ENCODE measurements around the gene TXNRD1. TPM values are rescaled to one million over a fixed set of nuclear protein-coding genes. Genes with fewer than 3 reads are reported as not detected.

Gene TXNRD1
- total and polyA plus RNA-seq, 10 donors: 13.7 to 107 (median 56.8) TPM

GRCh38 chr12:104309446-104309993 is 93.9 kb downstream of the TXNRD1 start:
- intact Hi-C loops (cut with DNase I; ENCODE audit: low total_unique reads): no loop called here
- 89 to 98% (median 96%) methylated on average over 4 of the region's 4 CpGs for WGBS, 5 donors
- no peak for TF ChIP-seq POLR2AphosphoS5 (IDR thresholded peaks at IDR 0.05)
- no peak for TF ChIP-seq POLR2A (IDR thresholded peaks at IDR 0.05)
- TF ChIP-seq CTCF (IDR thresholded peaks at IDR 0.05 in 8 of 11, conservative IDR thresholded peaks at IDR 0.05 in 3 of 11): no peak
- Histone ChIP-seq H3K36me3 (peaks cover 6 to 78% (median 29%) of the 10 kb centered on the region in 6 donors), H3K4me3 (no peak overlapping the region), H3K27me3 (replicated peaks in 1 of 7) (no peaks in the 10 kb centered on the region), H3K27ac (no peak overlapping the region), H3K4me1 (peaks cover 5 to 33% (median 27%) of the 10 kb centered on the region in 6 donors), H3K9me3 (no peaks in the 10 kb centered on the region)
- no peak for DNase-seq

- intact Hi-C loops (cut with DNase I; ENCODE audit: low total_unique reads): no loop called here
- Histone ChIP-seq H3K4me3 (no peak overlapping the region), H3K27ac (no peak overlapping the region), H3K4me1 (peaks cover 0 to 18% (median 14%) of the 10 kb centered on the region in 6 donors), H3K36me3 (peaks cover 6 to 90% (median 43%) of the 10 kb centered on the region in 6 donors), H3K27me3 (replicated peaks in 1 of 7) (no peaks in the 10 kb centered on the region), H3K9me3 (no peaks in the 10 kb centered on the region)
- no peak for DNase-seq
- WGBS, 5 donors: 91 to 94% (median 94%) methylated on average over 5 of the region's 5 CpGs
- TF ChIP-seq POLR2A (IDR thresholded peaks at IDR 0.05): no peak
- no peak for TF ChIP-seq CTCF (IDR thresholded peaks at IDR 0.05 in 8 of 11, conservative IDR thresholded peaks at IDR 0.05 in 3 of 11)
Observed at GRCh38 chr12:104310751-104311633, 95.4 kb downstream of the TXNRD1 start.

GRCh38 chr12:104312202-104312601 is 96.6 kb downstream of the TXNRD1 start:
- Histone ChIP-seq H3K4me3 (no peak overlapping the region), H3K9me3 (no peaks in the 10 kb centered on the region), H3K4me1 (peaks cover 0 to 10% (median 3%) of the 10 kb centered on the region in 6 donors), H3K27me3 (replicated peaks in 1 of 7) (no peaks in the 10 kb centered on the region), H3K27ac (no peak overlapping the region), H3K36me3 (peaks cover 6 to 94% (median 52%) of the 10 kb centered on the region in 6 donors)
- DNase-seq: no peak
- intact Hi-C loops (cut with DNase I; ENCODE audit: low total_unique reads): no loop called here
- 85 to 95% (median 88%) methylated on average over 1 of the region's 1 CpG for WGBS, 5 donors
- TF ChIP-seq POLR2A (IDR thresholded peaks at IDR 0.05) (no peak), CTCF (IDR thresholded peaks at IDR 0.05 in 8 of 11, conservative IDR thresholded peaks at IDR 0.05 in 3 of 11) (no peak), POLR2AphosphoS5 (IDR thresholded peaks at IDR 0.05) (no peak)

- Histone ChIP-seq H3K36me3 (peaks cover 6 to 94% (median 56%) of the 10 kb centered on the region in 6 donors), H3K27ac (no peak overlapping the region), H3K4me1 (peaks cover 0 to 6% (median 0%) of the 10 kb centered on the region in 6 donors), H3K27me3 (replicated peaks in 1 of 7) (no peaks in the 10 kb centered on the region), H3K4me3 (no peak overlapping the region), H3K9me3 (no peaks in the 10 kb centered on the region)
- DNase-seq: no peak
- 95 to 100% (median 98%) methylated on average over 1 of the region's 1 CpG for WGBS, 5 donors
- intact Hi-C loops (cut with DNase I; ENCODE audit: low total_unique reads): no loop called here
- TF ChIP-seq CTCF (IDR thresholded peaks at IDR 0.05 in 8 of 11, conservative IDR thresholded peaks at IDR 0.05 in 3 of 11): no peak
- TF ChIP-seq POLR2A (IDR thresholded peaks at IDR 0.05): no peak
- TF ChIP-seq POLR2AphosphoS5 (IDR thresholded peaks at IDR 0.05): no peak
Observed at GRCh38 chr12:104312654-104313053, 97.1 kb downstream of the TXNRD1 start.

All from spleen (tissue), 11 donors.